ENCODE results near the gene HLA-E. TPM values are rescaled to one million over a fixed set of nuclear protein-coding genes. Genes with fewer than 3 reads are reported as not detected.

Gene HLA-E
- total and polyA plus RNA-seq, 2 donors (not counting 3 experiments of a cell fraction or from before 2014, with no cell fraction given): 271 to 298 TPM

DNA sequence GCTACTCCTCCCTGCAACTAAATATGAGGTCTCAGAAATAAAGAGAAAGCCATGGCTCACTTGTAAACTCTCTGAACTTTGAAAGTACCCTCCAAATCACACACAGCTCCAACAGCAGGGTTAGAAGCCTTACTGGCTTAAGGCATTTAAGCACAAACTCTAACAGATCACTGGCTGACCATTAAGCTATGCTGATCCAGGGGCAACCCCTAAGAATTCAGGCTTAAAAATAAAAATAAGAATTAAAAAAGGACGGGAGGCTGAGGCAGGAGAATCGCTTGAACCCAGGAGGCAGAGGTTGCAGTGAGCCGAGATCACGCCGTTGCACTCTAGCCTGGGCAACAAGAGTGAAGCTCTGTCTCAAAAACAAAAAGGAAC lies 21.8 kb downstream of the HLA-E start:
- dilution Hi-C loops (cut with MboI; ENCODE audit: extremely low pct_ligation_motif_present, low sequenced_read_pairs): no loop called here
- no peak for FAIRE-seq
- BruUV-seq (replicated peaks): no TSS peak

More for the DNA sequence above, 21.8 kb downstream of the HLA-E start:
- no peaks in the 10 kb centered on the region for H3K27me3 ChIP-seq (ENCODE audit: control insufficient read depth in 2 of 2, insufficient read depth in 2 of 2, low read length in 2 of 2)
- H3K79me2 ChIP-seq (ENCODE audit: control insufficient read depth, insufficient read depth, low read length): no peaks in the 10 kb centered on the region
- TF ChIP-seq POLR2AphosphoS5 (IDR thresholded peaks at IDR 0.05; ENCODE audit: insufficient read depth, low read depth, low read length) (no peak), POLR2A (IDR thresholded peaks at IDR 0.05; ENCODE audit: low read depth, low read length) (no peak), EZH2 (IDR thresholded peaks at IDR 0.05; ENCODE audit: borderline replicate concordance, low read depth, low read length, severe bottlenecking) (no peak), JUN (IDR thresholded peaks at IDR 0.05; ENCODE audit: borderline replicate concordance, insufficient read depth, insufficient read length, low read depth) (no peak), MYC (IDR thresholded peaks at IDR 0.05; ENCODE audit: low read depth, low read length) (no peak), FOS (IDR thresholded peaks at IDR 0.05; ENCODE audit: borderline replicate concordance, insufficient read depth, low read length) (no peak), GATA2 (IDR thresholded peaks at IDR 0.05; ENCODE audit: insufficient read depth, insufficient read length, low read depth, low read length) (no peak)
- TF ChIP-seq, protein P1, sequence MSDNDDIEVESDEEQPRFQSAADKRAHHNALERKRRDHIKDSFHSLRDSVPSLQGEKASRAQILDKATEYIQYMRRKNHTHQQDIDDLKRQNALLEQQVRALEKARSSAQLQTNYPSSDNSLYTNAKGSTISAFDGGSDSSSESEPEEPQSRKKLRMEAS (IDR thresholded peaks at IDR 0.05; ENCODE audit: insufficient read depth, insufficient read length): no peak
- TF ChIP-seq, protein P2, sequence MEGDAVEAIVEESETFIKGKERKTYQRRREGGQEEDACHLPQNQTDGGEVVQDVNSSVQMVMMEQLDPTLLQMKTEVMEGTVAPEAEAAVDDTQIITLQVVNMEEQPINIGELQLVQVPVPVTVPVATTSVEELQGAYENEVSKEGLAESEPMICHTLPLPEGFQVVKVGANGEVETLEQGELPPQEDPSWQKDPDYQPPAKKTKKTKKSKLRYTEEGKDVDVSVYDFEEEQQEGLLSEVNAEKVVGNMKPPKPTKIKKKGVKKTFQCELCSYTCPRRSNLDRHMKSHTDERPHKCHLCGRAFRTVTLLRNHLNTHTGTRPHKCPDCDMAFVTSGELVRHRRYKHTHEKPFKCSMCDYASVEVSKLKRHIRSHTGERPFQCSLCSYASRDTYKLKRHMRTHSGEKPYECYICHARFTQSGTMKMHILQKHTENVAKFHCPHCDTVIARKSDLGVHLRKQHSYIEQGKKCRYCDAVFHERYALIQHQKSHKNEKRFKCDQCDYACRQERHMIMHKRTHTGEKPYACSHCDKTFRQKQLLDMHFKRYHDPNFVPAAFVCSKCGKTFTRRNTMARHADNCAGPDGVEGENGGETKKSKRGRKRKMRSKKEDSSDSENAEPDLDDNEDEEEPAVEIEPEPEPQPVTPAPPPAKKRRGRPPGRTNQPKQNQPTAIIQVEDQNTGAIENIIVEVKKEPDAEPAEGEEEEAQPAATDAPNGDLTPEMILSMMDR (IDR thresholded peaks at IDR 0.05; ENCODE audit: extremely low read depth in 1 of 2, insufficient read depth in 1 of 2, low read depth in 1 of 2, low read length in 2 of 2): no peak
- POLR2A ChIA-PET: no interaction called here
- H3K9me1 ChIP-seq (replicated peaks; ENCODE audit: control insufficient read depth, extremely low read depth, insufficient read depth, low read length): no peaks in the 10 kb centered on the region
- H3K4me2 ChIP-seq (ENCODE audit: insufficient read depth, low read length): no peak overlapping the region
- H3K27ac ChIP-seq (ENCODE audit: insufficient read depth, low read depth, low read length): no peak overlapping the region
- H4K20me1 ChIP-seq (replicated peaks; ENCODE audit: control insufficient read depth, extremely low read depth, insufficient read depth, low read length): no peaks in the 10 kb centered on the region
- H3K36me3 ChIP-seq (ENCODE audit: control insufficient read depth in 2 of 2, extremely low read depth in 1 of 2, insufficient read depth in 2 of 2, low read length in 2 of 2): no peaks in the 10 kb centered on the region
- H2AFZ ChIP-seq (ENCODE audit: low read depth, low read length): peak overlapping the region; percentile 83
- H3K9me3 ChIP-seq (replicated peaks; ENCODE audit: control insufficient read depth, insufficient read depth, low read length): no peaks in the 10 kb centered on the region
- no peak overlapping the region for H3K4me3 ChIP-seq (replicated peaks in 1 of 3; ENCODE audit: insufficient read depth in 1 of 3, low read depth in 1 of 3, low read length in 3 of 3)
- peaks cover 16% of the 10 kb centered on the region for H3K4me1 ChIP-seq (ENCODE audit: control insufficient read depth, extremely low read depth, insufficient read depth, low read length)
- intact Hi-C loops (cut with micrococcal nuclease): no loop called here
- no peak for DNase-seq (ENCODE audit: low read depth, low spot score)
- H3K9ac ChIP-seq (replicated peaks; ENCODE audit: extremely low read depth, insufficient read depth, low read length): no peak overlapping the region
- CTCF ChIA-PET: interaction anchor here (1.2 to 2.8 kb wide), 8 partner anchors 10 to 34 kb away, joined by 3 to 12 read pairs (median 8); no protein-coding TSS in a partner anchor
